ENCODE data around the gene GLT1D1.

GLT1D1 gene

GRCh38 chr12:128956755-128957154, 103.5 kb downstream of the GLT1D1 start:
- Histone ChIP-seq H3K4me3 (ENCODE audit: low read depth in 1 of 2, low read length in 2 of 2) (no peak overlapping the region), H3K27me3 (ENCODE audit: low read depth, low read length) (no peaks in the 10 kb centered on the region), H3K36me3 (ENCODE audit: control insufficient read depth in 1 of 2, insufficient read depth in 2 of 2, low read length in 2 of 2) (no peaks in the 10 kb centered on the region), H3K4me1 (ENCODE audit: control insufficient read depth in 1 of 2, insufficient read depth in 2 of 2, low read length in 2 of 2) (no peaks in the 10 kb centered on the region), H3K9me3 (ENCODE audit: control insufficient read depth in 1 of 2, low read length in 2 of 2) (no peaks in the 10 kb centered on the region), H3K27ac (ENCODE audit: low read length) (no peak overlapping the region)

GRCh38 chr12:128959901-128960300, 106.6 kb downstream of the GLT1D1 start:
- Histone ChIP-seq H3K4me1 (ENCODE audit: control insufficient read depth in 1 of 2, insufficient read depth in 2 of 2, low read length in 2 of 2) (no peaks in the 10 kb centered on the region), H3K27me3 (ENCODE audit: low read depth, low read length) (no peaks in the 10 kb centered on the region), H3K27ac (ENCODE audit: low read length) (no peak overlapping the region), H3K9me3 (ENCODE audit: control insufficient read depth in 1 of 2, low read length in 2 of 2) (peaks cover 0 to 9% of the 10 kb centered on the region in 2 donors), H3K4me3 (ENCODE audit: low read depth in 1 of 2, low read length in 2 of 2) (no peak overlapping the region), H3K36me3 (ENCODE audit: control insufficient read depth in 1 of 2, insufficient read depth in 2 of 2, low read length in 2 of 2) (no peaks in the 10 kb centered on the region)

- H3K4me1 ChIP-seq (ENCODE audit: control insufficient read depth in 1 of 2, insufficient read depth in 2 of 2, low read length in 2 of 2) = no peaks in the 10 kb centered on the region
- no peaks in the 10 kb centered on the region for H3K36me3 ChIP-seq (ENCODE audit: control insufficient read depth in 1 of 2, insufficient read depth in 2 of 2, low read length in 2 of 2)
- no peak overlapping the region for H3K4me3 ChIP-seq (ENCODE audit: low read depth in 1 of 2, low read length in 2 of 2)
- H3K27ac ChIP-seq (ENCODE audit: low read length) = no peak overlapping the region
- H3K9me3 ChIP-seq (ENCODE audit: control insufficient read depth in 1 of 2, low read length in 2 of 2) = peaks cover 0 to 14% of the 10 kb centered on the region in 2 donors
- H3K27me3 ChIP-seq (ENCODE audit: low read depth, low read length) = no peaks in the 10 kb centered on the region
These were observed 108.1 kb downstream of the GLT1D1 start for GRCh38 chr12:128961308-128961902.

- no peak overlapping the region for H3K4me3 ChIP-seq (ENCODE audit: low read depth in 1 of 2, low read length in 2 of 2)
- no peak overlapping the region for H3K27ac ChIP-seq (ENCODE audit: low read length)
- no peaks in the 10 kb centered on the region for H3K36me3 ChIP-seq (ENCODE audit: control insufficient read depth in 1 of 2, insufficient read depth in 2 of 2, low read length in 2 of 2)
- no peaks in the 10 kb centered on the region for H3K27me3 ChIP-seq (ENCODE audit: low read depth, low read length)
- H3K9me3 ChIP-seq (ENCODE audit: control insufficient read depth in 1 of 2, low read length in 2 of 2) = peaks cover 0 to 14% of the 10 kb centered on the region in 2 donors
- H3K4me1 ChIP-seq (ENCODE audit: control insufficient read depth in 1 of 2, insufficient read depth in 2 of 2, low read length in 2 of 2) = no peaks in the 10 kb centered on the region
These were observed 108.7 kb downstream of the GLT1D1 start for GRCh38 chr12:128961957-128962356.

- Histone ChIP-seq H3K9me3 (ENCODE audit: control insufficient read depth in 1 of 2, low read length in 2 of 2) (peaks cover 0 to 14% of the 10 kb centered on the region in 2 donors), H3K4me3 (ENCODE audit: low read depth in 1 of 2, low read length in 2 of 2) (no peak overlapping the region), H3K27ac (ENCODE audit: low read length) (no peak overlapping the region), H3K36me3 (ENCODE audit: control insufficient read depth in 1 of 2, insufficient read depth in 2 of 2, low read length in 2 of 2) (no peaks in the 10 kb centered on the region), H3K27me3 (ENCODE audit: low read depth, low read length) (peaks cover 18% of the 10 kb centered on the region), H3K4me1 (ENCODE audit: control insufficient read depth in 1 of 2, insufficient read depth in 2 of 2, low read length in 2 of 2) (no peaks in the 10 kb centered on the region)
These were observed 113.0 kb downstream of the GLT1D1 start for GRCh38 chr12:128966203-128966810.

- H3K36me3 ChIP-seq (ENCODE audit: control insufficient read depth in 1 of 2, insufficient read depth in 2 of 2, low read length in 2 of 2) = no peaks in the 10 kb centered on the region
- peaks cover 26% of the 10 kb centered on the region for H3K27me3 ChIP-seq (ENCODE audit: low read depth, low read length)
- H3K4me3 ChIP-seq (ENCODE audit: low read depth in 1 of 2, low read length in 2 of 2) = no peak overlapping the region
- H3K4me1 ChIP-seq (ENCODE audit: control insufficient read depth in 1 of 2, insufficient read depth in 2 of 2, low read length in 2 of 2) = no peaks in the 10 kb centered on the region
- peaks cover 0 to 14% of the 10 kb centered on the region in 2 donors for H3K9me3 ChIP-seq (ENCODE audit: control insufficient read depth in 1 of 2, low read length in 2 of 2)
- H3K27ac ChIP-seq (ENCODE audit: low read length) = no peak overlapping the region
These were observed 115.4 kb downstream of the GLT1D1 start for GRCh38 chr12:128968668-128969067.

- Histone ChIP-seq H3K4me3 (ENCODE audit: low read depth in 1 of 2, low read length in 2 of 2) (no peak overlapping the region), H3K9me3 (ENCODE audit: control insufficient read depth in 1 of 2, low read length in 2 of 2) (peaks cover 0 to 8% of the 10 kb centered on the region in 2 donors), H3K27ac (ENCODE audit: low read length) (no peak overlapping the region), H3K27me3 (ENCODE audit: low read depth, low read length) (peaks cover 26% of the 10 kb centered on the region), H3K4me1 (ENCODE audit: control insufficient read depth in 1 of 2, insufficient read depth in 2 of 2, low read length in 2 of 2) (no peaks in the 10 kb centered on the region), H3K36me3 (ENCODE audit: control insufficient read depth in 1 of 2, insufficient read depth in 2 of 2, low read length in 2 of 2) (no peaks in the 10 kb centered on the region)
These were observed 116.3 kb downstream of the GLT1D1 start for GRCh38 chr12:128969480-128970055.

- H3K9me3 ChIP-seq (ENCODE audit: control insufficient read depth in 1 of 2, low read length in 2 of 2) = peaks cover 0 to 2% of the 10 kb centered on the region in 2 donors
- no peak overlapping the region for H3K4me3 ChIP-seq (ENCODE audit: low read depth in 1 of 2, low read length in 2 of 2)
- H3K27ac ChIP-seq (ENCODE audit: low read length) = no peak overlapping the region
- H3K4me1 ChIP-seq (ENCODE audit: control insufficient read depth in 1 of 2, insufficient read depth in 2 of 2, low read length in 2 of 2) = no peaks in the 10 kb centered on the region
- no peaks in the 10 kb centered on the region for H3K36me3 ChIP-seq (ENCODE audit: control insufficient read depth in 1 of 2, insufficient read depth in 2 of 2, low read length in 2 of 2)
- peaks cover 26% of the 10 kb centered on the region for H3K27me3 ChIP-seq (ENCODE audit: low read depth, low read length)
These were observed 116.8 kb downstream of the GLT1D1 start for GRCh38 chr12:128970110-128970509.

- no peak overlapping the region for H3K27ac ChIP-seq (ENCODE audit: low read length)
- H3K27me3 ChIP-seq (ENCODE audit: low read depth, low read length) = peaks cover 26% of the 10 kb centered on the region
- no peak overlapping the region for H3K4me3 ChIP-seq (ENCODE audit: low read depth in 1 of 2, low read length in 2 of 2)
- H3K4me1 ChIP-seq (ENCODE audit: control insufficient read depth in 1 of 2, insufficient read depth in 2 of 2, low read length in 2 of 2) = no peaks in the 10 kb centered on the region
- no peaks in the 10 kb centered on the region for H3K9me3 ChIP-seq (ENCODE audit: control insufficient read depth in 1 of 2, low read length in 2 of 2)
- H3K36me3 ChIP-seq (ENCODE audit: control insufficient read depth in 1 of 2, insufficient read depth in 2 of 2, low read length in 2 of 2) = no peaks in the 10 kb centered on the region
These were observed 117.7 kb downstream of the GLT1D1 start for GRCh38 chr12:128970941-128971340.

- H3K36me3 ChIP-seq (ENCODE audit: control insufficient read depth in 1 of 2, insufficient read depth in 2 of 2, low read length in 2 of 2) = no peaks in the 10 kb centered on the region
- no peaks in the 10 kb centered on the region for H3K9me3 ChIP-seq (ENCODE audit: control insufficient read depth in 1 of 2, low read length in 2 of 2)
- H3K27ac ChIP-seq (ENCODE audit: low read length) = no peak overlapping the region
- H3K4me1 ChIP-seq (ENCODE audit: control insufficient read depth in 1 of 2, insufficient read depth in 2 of 2, low read length in 2 of 2) = no peaks in the 10 kb centered on the region
- peaks cover 26% of the 10 kb centered on the region for H3K27me3 ChIP-seq (ENCODE audit: low read depth, low read length)
- no peak overlapping the region for H3K4me3 ChIP-seq (ENCODE audit: low read depth in 1 of 2, low read length in 2 of 2)
These were observed 118.5 kb downstream of the GLT1D1 start for GRCh38 chr12:128971802-128972201.

- H3K27ac ChIP-seq (ENCODE audit: low read length) = no peak overlapping the region
- no peaks in the 10 kb centered on the region for H3K9me3 ChIP-seq (ENCODE audit: control insufficient read depth in 1 of 2, low read length in 2 of 2)
- peaks cover 30% of the 10 kb centered on the region for H3K27me3 ChIP-seq (ENCODE audit: low read depth, low read length)
- H3K4me1 ChIP-seq (ENCODE audit: control insufficient read depth in 1 of 2, insufficient read depth in 2 of 2, low read length in 2 of 2) = no peaks in the 10 kb centered on the region
- H3K4me3 ChIP-seq (ENCODE audit: low read depth in 1 of 2, low read length in 2 of 2) = no peak overlapping the region
- H3K36me3 ChIP-seq (ENCODE audit: control insufficient read depth in 1 of 2, insufficient read depth in 2 of 2, low read length in 2 of 2) = no peaks in the 10 kb centered on the region
These were observed 120.8 kb downstream of the GLT1D1 start for GRCh38 chr12:128973883-128974681.
